B cell (primary cell): ENCODE data around the gene NIP7. TPM values are rescaled to one million over a fixed set of nuclear protein-coding genes. Genes with fewer than 3 reads are reported as not detected.
"Not testable (repeated sequence)": the region's sequence is repeated elsewhere in the genome, so short reads cannot be mapped to it uniquely, and the experiment has no call there.

ENCODE experiments used
- ATAC-seq: fragments of 200-7000 bp; cut with Tn5 transposase; one replicate; pipeline ENCODE4 v1.10.0; 2021; ENCODE audit warnings: low read depth, mild to moderate bottlenecking, moderate number of reproducible peaks, moderate library complexity
- CTCF ChIA-PET: fragments of 350-600 bp; sonication (Branson Sonifier 250); formaldehyde crosslinking; loops from one replicate; lab custom pipeline; 2021; ENCODE audit warnings: antibody characterized with exemption, inconsistent platforms; lab: Charles Lee
- POLR2A ChIA-PET: fragments of 350-600 bp; sonication (Branson Sonifier 250); formaldehyde crosslinking; loops from one replicate; lab custom pipeline; 2021; ENCODE audit warnings: antibody characterized with exemption; lab: Charles Lee
- DNase-seq: peaks from one replicate; pipeline ENCODE4 v3.0.0; 2013
- H2AFZ ChIP-seq: 2 replicates; pipeline ENCODE4 v1.6.1; 2012; ENCODE audit warnings: mild to moderate bottlenecking, low read depth, low read length; ENCODE audit not compliant: insufficient read depth, poor library complexity, severe bottlenecking
- H3K27ac ChIP-seq, 2 donors: 1 replicate in 1 of 2; 2 replicates in 1 of 2; pipeline ENCODE4 v1.5.1; 2012 to 2013; ENCODE audit warnings: low read length in 2 of 2, mild to moderate bottlenecking in 2 of 2, moderate library complexity in 1 of 2
- H3K27me3 ChIP-seq, 4 experiments: fragments of 200-600 bp in 1 of 4; sonication (generic) in 1 of 4; replicated peaks in 1 of 4; 1 replicate in 2 of 4; 2 replicates in 2 of 4; pipeline versions ENCODE4 v1.6.1 to v1.7.0; 2013 to 2016; ENCODE audit warnings: low read length in 3 of 4, mild to moderate bottlenecking in 2 of 4, mixed read lengths in 1 of 4, moderate library complexity in 1 of 4; ENCODE audit not compliant: insufficient read depth in 4 of 4, control insufficient read depth in 3 of 4; ENCODE audit errors: control extremely low read depth in 1 of 4
- H3K36me3 ChIP-seq, 2 experiments: replicated peaks in 1 of 2; 1 replicate in 1 of 2; 2 replicates in 1 of 2; pipeline versions ENCODE4 v1.6.1 to v1.7.1; 2013; ENCODE audit warnings: low read length in 1 of 2; ENCODE audit not compliant: insufficient read depth in 2 of 2, control insufficient read depth in 1 of 2; ENCODE audit errors: control extremely low read depth in 1 of 2, extremely low read depth in 1 of 2
- H3K4me1 ChIP-seq, 2 donors: fragments of 200-600 bp in 1 of 2; sonication (generic) in 1 of 2; 1 replicate in 1 of 2; 2 replicates in 1 of 2; pipeline versions ENCODE4 v1.5.1 to v1.6.1; 2013 to 2017; ENCODE audit warnings: low read length in 2 of 2; ENCODE audit not compliant: control insufficient read depth in 2 of 2, insufficient read depth in 2 of 2
- H3K4me2 ChIP-seq: replicated peaks from 2 replicates; pipeline ENCODE3; 2012; ENCODE audit warnings: mild to moderate bottlenecking, low read depth, low read length; ENCODE audit not compliant: poor library complexity, severe bottlenecking
- H3K4me3 ChIP-seq, 5 experiments: fragments of 200-600 bp in 1 of 5; sonication (generic) in 1 of 5; 1 replicate in 3 of 5; 2 replicates in 2 of 5; pipeline versions ENCODE4 v1.5.1 to v1.7.0; 2011 to 2016; ENCODE audit warnings: low read length in 4 of 5, mild to moderate bottlenecking in 4 of 5, low read depth in 2 of 5, control low read depth in 1 of 5, moderate library complexity in 1 of 5; ENCODE audit not compliant: insufficient read depth in 1 of 5; ENCODE audit errors: control extremely low read depth in 1 of 5, extremely low read depth in 1 of 5
- H3K79me2 ChIP-seq: fragments of 200-600 bp; sonication (generic); one replicate; pipeline ENCODE4 v1.6.0; 2016; ENCODE audit warnings: low read length; ENCODE audit not compliant: control insufficient read depth, insufficient read depth
- H3K9ac ChIP-seq: fragments of 200-600 bp; sonication (generic); 2 replicates; pipeline ENCODE4 v1.6.1; 2017; ENCODE audit warnings: mild to moderate bottlenecking, low read length, moderate library complexity
- H3K9me3 ChIP-seq, 3 donors: one replicate each; pipeline versions ENCODE4 v1.6.1 to v1.7.1; 2013; ENCODE audit warnings: low read length in 2 of 3; ENCODE audit not compliant: control insufficient read depth in 2 of 3, insufficient read depth in 1 of 3; ENCODE audit errors: control extremely low read depth in 1 of 3
- H4K20me1 ChIP-seq: 2 replicates; pipeline ENCODE4 v1.6.0; 2012; ENCODE audit warnings: mild to moderate bottlenecking, low read length; ENCODE audit not compliant: insufficient read depth, control insufficient read depth, poor library complexity, severe bottlenecking
- H3K27ac Mint-ChIP-seq: one replicate; pipeline ENCODE4 v1.8.0; 2021; ENCODE audit warnings: mixed read lengths
- H3K27me3 Mint-ChIP-seq: one replicate; pipeline ENCODE4 v1.8.0; 2021; ENCODE audit warnings: mixed read lengths
- H3K4me1 Mint-ChIP-seq: one replicate; pipeline ENCODE4 v1.8.0; 2021; ENCODE audit warnings: mixed read lengths
- H3K4me3 Mint-ChIP-seq: one replicate; pipeline ENCODE4 v1.8.0; 2021; ENCODE audit warnings: mixed read lengths
- H3K9me3 Mint-ChIP-seq: one replicate; pipeline ENCODE4 v1.8.0; 2022; ENCODE audit warnings: mixed read lengths; ENCODE audit not compliant: insufficient read depth
- CTCF ChIP-seq: fragments of 200-600 bp; IDR thresholded peaks from one replicate; pipeline ENCODE4 v1.8.0; 2022; ENCODE audit warnings: antibody characterized with exemption, mild to moderate bottlenecking
- EZH2 ChIP-seq: IDR thresholded peaks from 2 replicates; pipeline ENCODE4 v1.6.1; 2012; ENCODE audit warnings: borderline replicate concordance, low read depth, mild to moderate bottlenecking, moderate library complexity, low read length; ENCODE audit not compliant: insufficient read depth, poor library complexity, severe bottlenecking
- WGBS: methylation state at CpG from one replicate; pipeline ENCODE4 v1.1.5; 2013; ENCODE audit warnings: missing lambda C conversion rate; ENCODE audit not compliant: insufficient coverage; 5-methylcytosine and 5-hydroxymethylcytosine counted together
- intact Hi-C: fragments of 100-400 bp; cut with micrococcal nuclease; formaldehyde crosslinking; loops from one replicate; pipeline ENCODE4 v1.10.0; 2022
- polyA plus RNA-seq: library from polyadenylated mRNA; depleted of rRNA; stranded (reverse); fragments of >200 nt; gene quantifications from 2 replicates; pipeline ENCODE4 v1.2.3, GENCODE V29; 2012
- total RNA-seq, 2 donors: library from RNA; stranded (reverse); fragments of 120-200 nt in 1 of 2; gene quantifications; 1 replicate in 1 of 2; 2 replicates in 1 of 2; pipeline versions ENCODE4 v1.2.3 to v1.2.4, GENCODE V29; 2013 to 2022

The NIP7 gene
- total and polyA plus RNA-seq, 2 donors (not counting 1 experiment from before 2014, with no cell fraction given) = 4.4 to 20.2 TPM

DNA sequence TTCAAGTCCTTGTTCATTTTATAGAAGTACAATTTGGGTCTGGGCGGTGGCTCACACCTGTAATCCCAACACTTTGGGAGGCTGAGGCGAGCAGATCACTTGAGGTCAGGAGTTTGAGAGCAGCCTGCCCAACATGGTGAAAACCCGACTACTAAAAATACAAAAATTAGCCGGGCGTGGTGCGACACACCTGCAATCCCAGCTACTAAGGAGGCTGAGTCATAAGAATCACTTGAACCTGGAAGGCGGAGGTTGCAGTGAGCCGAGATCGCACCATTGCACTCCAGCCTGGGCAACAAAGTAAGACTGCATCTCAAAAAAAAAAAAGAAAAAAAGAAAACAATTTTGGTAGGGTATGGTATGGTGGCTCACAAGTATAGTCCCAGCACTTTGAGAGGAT is 20.5 kb downstream of the NIP7 start:
- H3K9me3 ChIP-seq, H3K27ac ChIP-seq, H3K27me3 ChIP-seq, H3K4me2 ChIP-seq, H3K27me3 Mint-ChIP-seq, H3K9ac ChIP-seq, DNase-seq, H4K20me1 ChIP-seq, H3K4me3 Mint-ChIP-seq, H3K79me2 ChIP-seq, H3K4me3 ChIP-seq, intact Hi-C loops, H2AFZ ChIP-seq, H3K4me1 ChIP-seq, H3K4me1 Mint-ChIP-seq, ATAC-seq, H3K27ac Mint-ChIP-seq, H3K9me3 Mint-ChIP-seq: not testable (repeated sequence)
- 91% methylated on average over 7 of the region's 9 CpGs for WGBS
- CTCF ChIA-PET = interaction anchor here (0.7 kb wide), 1 partner anchor 146 kb away, joined by 3 read pairs; no protein-coding TSS in a partner anchor
- peaks cover 2 to 40% of the 10 kb centered on the region in 2 experiments for H3K36me3 ChIP-seq
- POLR2A ChIA-PET = interaction anchor here (0.7 kb wide), 1 partner anchor 21 kb away, joined by 4 read pairs; no protein-coding TSS in a partner anchor

GRCh38 chr16:69363281-69363717 is 23.7 kb downstream of the NIP7 start:
- H4K20me1 ChIP-seq = peaks cover 16% of the 10 kb centered on the region
- H2AFZ ChIP-seq = no peak overlapping the region
- POLR2A ChIA-PET = no interaction called here
- no peak overlapping the region for H3K4me3 Mint-ChIP-seq
- no peak overlapping the region for H3K27ac Mint-ChIP-seq
- CTCF ChIA-PET = no interaction called here
- H3K4me1 Mint-ChIP-seq = no peaks in the 10 kb centered on the region
- H3K27me3 Mint-ChIP-seq = no peaks in the 10 kb centered on the region
- H3K79me2 ChIP-seq = peaks cover 8% of the 10 kb centered on the region
- no peaks in the 10 kb centered on the region for H3K27me3 ChIP-seq
- ATAC-seq (no peak), DNase-seq (no peak)
- intact Hi-C loops = no loop called here
- no peak overlapping the region for H3K4me3 ChIP-seq
- H3K9ac ChIP-seq = no peak overlapping the region
- H3K4me2 ChIP-seq = no peak overlapping the region
- H3K27ac ChIP-seq = no peak overlapping the region
- H3K36me3 ChIP-seq = peaks cover 3 to 48% of the 10 kb centered on the region in 2 experiments
- H3K9me3 Mint-ChIP-seq = no peaks in the 10 kb centered on the region
- H3K9me3 ChIP-seq = no peaks in the 10 kb centered on the region
- no peaks in the 10 kb centered on the region for H3K4me1 ChIP-seq
- 98% methylated on average over 4 of the region's 5 CpGs for WGBS
- no peak for TF ChIP-seq CTCF
- no peak for TF ChIP-seq EZH2
